TTC549 (cell line): ENCODE measurements around the gene MRPL10.

Source experiments
- FAIRE-seq: peaks from 2 replicates; lab custom pipeline; 2012; peaks lifted over from hg19 to GRCh38; lab: Jason Lieb, UNC

MRPL10 gene

DNA sequence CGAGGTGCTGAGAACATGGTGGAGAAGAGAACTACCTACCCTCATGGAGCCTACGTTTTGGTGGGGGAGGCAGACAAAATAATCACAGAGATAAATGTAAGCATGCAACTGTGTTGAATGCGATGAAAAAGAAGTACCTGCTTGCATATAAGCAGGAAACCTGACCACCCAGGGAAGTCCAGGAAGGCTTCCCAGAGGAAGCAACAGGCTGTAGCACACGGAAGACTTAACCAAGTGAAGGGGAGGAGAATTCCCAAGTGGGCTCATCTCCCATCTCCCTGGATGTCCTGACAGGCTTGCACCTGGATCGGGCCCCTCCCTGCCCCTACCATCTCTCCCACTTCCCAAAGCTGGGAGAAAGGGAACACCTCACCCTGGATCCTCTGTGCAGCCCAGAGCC, 7.7 kb upstream of the MRPL10 start:
- no peak for FAIRE-seq

DNA sequence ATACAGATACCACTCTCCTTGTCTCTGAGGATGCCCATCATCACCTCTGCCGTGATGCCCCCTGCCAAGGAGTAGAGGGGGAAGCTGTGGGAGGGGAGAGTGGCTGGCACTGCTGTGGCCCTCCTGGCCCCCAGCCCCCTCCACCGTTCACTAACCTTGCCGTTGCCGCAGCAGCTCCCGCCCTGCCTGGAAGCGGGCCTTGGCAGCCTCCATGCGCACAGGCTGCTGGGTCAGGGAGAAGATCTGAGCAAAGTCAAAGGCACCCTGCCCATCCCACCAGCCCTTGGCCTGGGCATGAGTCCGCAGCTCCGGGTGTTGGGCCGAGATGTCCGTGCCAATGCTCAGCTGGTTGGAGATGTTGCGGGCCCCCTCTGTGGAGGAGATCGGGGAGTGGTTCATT, 7.3 kb upstream of the MRPL10 start:
- FAIRE-seq = no peak

DNA sequence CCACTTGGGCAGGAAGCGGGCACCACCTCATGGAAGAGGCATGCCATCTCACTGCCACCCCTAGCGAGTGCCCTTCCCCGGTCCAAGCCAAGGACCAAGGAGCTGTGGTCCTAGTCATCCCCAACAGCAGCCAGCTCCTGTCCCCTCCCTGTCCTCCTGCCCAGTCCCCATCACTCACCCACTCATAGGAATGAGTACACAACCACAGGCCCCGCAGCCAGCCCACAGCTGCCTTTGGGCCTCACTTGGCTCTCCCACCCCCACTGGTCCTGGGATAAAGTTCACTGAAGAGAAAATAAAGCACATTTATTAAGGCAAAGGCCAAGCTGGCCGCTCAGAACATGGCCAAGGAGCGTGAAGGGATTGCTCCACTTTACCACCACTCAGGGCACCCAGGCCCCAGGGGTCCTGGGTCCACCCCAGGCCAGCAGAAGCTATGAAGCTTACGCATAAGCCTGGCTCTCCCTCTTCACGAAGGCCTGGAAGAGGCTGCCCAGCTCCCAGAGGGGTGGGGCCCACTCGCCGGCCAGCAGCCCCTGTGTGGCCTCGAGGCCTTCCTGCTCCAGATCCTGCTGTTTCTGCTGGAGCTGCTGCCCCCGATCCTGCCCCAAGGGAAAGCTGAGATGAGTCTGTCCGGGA, 6.2 kb upstream of the MRPL10 start:
- FAIRE-seq = no peak

DNA sequence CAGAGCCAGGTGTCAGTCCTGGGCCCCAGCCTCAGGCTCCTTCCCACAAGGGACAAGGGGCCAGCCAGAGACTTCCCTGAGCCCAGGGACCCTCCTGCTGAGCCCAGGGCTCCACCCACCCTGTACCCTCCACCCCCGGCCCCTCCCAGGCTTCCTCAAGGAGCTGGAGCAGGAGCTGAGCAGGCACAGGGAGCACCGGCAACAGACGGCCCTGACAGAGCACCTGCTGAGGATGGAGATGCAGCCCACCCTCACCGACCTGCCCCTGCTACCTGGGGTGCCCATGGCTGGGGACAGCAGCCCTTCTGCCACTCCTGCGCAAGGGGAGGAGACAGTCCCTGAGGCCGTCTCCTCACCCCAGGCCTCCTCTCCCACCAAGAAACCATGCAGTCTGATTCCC, 5.3 kb upstream of the MRPL10 start:
- no peak for FAIRE-seq

DNA sequence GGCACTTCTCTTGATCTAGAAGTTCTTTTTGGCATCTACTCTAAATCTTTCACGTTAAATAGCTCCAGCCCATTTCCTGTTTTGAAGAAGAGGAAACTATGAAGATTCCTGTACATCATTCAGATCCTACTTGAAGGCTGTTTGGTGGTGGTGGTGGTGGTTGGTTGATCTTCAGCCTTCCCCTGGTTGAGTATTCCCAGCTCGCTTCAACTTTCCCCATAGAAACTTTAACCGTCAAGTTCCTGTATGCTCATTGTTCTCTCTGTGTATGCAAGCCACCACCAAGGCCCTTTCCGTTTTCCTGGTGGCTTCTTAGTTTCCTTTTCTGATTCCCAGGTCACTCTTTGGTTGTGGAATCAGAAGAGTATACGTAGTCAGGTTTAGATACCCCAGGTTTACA, 3.4 kb upstream of the MRPL10 start:
- no peak for FAIRE-seq

GRCh38 chr17:47831934-47832327, 590 bp upstream of the MRPL10 start:
- no peak for FAIRE-seq

GRCh38 chr17:47830396-47831002, 842 bp downstream of the MRPL10 start:
- no peak for FAIRE-seq

DNA sequence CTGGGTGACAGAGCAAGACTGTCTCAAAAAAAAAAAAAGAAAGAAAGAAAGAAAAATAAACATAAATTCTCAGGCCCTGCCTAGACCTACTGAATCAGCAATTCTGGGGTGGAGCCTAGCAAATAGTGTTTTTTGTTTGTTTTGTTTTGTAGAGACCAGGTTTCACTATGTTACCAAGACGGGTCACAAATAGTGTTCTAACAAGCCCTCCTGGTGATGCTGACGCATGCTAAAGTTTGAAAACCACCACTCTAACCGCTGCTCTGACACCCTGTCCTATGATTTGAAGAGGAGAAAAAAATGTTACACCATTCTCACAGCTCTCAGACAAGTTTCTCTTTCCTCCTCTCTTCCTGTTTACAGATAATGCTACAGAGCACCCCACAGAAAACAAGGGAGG, 1.5 kb downstream of the MRPL10 start:
- no peak for FAIRE-seq

GRCh38 chr17:47823519-47823918, 7.8 kb downstream of the MRPL10 start:
- FAIRE-seq = no peak

GRCh38 chr17:47822785-47823184, 8.6 kb downstream of the MRPL10 start:
- no peak for FAIRE-seq

GRCh38 chr17:47821424-47822391, 9.6 kb downstream of the MRPL10 start, which contains the start of gene OSBPL7:
TSS of gene OSBPL7 (minus strand) at chr17:47821794. CDS start at chr17:47820278, 1,516 bp downstream.
- FAIRE-seq = no peak

DNA sequence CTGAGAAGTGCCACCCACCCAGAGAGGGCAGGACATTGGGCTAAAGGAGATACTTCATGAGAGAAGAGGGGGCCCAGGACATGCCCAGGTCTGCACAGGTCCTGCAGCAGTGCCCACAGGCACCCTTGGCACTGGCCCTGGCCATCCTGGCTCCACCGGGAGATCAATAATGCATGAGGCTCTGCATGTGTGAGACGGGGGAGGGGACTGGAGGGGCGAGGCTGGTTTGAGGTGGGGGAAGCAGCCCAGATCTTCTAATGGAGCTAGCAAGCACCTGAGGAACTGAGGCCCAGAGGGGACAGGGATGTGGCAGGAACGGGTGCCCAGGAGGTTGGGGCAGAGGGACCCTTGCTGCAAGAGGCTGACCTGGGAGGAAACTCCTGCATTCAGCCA, 10.3 kb downstream of the MRPL10 start:
- FAIRE-seq = no peak

DNA sequence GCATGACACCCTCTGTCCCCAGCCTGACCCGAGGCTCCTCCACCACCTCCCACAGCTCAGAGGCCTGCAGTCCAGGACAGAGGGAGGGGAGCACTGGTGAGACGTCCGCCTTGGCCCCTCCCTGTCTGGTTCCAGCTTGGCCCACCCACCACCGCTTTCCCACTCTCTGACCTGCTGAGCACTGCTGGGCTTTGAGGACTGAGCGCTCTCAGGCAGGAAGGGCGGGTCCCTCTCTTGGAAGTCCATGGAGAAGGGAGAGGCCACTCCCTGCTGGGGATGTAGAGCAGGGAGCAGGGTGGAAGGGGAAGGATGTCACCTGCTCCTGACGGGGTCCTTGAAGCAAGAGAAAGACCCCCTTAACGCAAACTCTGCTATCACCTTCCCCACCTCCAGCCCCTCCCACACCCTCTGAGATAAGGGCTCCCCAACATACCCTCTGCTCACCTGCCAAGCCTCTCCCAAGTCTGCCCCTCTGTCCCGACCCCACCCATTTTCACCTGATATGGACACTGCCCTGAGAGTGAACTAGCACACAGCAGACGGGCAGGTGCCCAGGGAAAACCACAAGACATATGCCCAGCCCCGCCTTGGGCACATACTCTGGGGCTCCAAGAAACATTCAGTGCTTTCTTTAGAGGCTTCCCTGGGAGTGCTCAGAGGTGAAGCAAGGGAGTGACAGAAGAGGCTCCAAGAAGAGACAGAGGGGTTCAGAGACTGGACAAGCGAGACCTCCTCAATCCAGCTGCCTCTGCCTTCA, 11.1 kb downstream of the MRPL10 start:
- no peak for FAIRE-seq

- FAIRE-seq = no peak
These were observed 11.9 kb downstream of the MRPL10 start for GRCh38 chr17:47819475-47819874.

DNA sequence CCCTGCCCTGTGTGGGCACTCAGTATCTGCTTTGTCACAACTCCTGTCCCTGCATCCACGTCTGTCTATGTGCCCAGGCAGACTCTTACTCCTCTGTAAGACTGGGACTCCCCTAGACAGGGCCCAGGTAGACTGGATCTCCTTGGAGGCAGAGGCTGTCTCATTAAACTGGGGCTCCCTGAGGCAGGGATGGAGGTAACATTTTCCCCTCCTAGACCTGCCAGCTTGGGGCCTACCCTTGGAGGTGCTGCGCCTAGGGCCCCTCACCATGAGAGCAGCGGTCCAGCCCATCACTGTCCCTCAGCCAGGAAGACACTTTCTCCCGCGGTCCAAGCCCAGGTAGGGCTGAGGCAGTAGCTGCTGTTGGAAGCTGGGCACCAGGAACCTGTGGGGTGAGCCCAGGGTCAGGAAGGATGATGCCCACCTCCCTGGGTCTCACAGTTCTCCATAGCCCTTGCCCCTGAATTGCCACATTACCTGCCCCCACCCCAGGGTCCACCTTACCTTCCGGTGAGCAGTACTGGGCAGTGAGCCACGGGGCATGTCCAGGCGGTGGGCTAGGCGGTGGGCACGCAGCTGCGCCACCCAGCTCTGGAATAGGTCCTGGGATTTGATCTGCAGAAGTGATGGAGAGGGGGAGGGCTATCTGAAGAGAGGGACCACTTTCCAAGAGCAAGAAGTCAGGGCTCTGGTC, 13.2 kb downstream of the MRPL10 start:
- no peak for FAIRE-seq

GRCh38 chr17:47816947-47817346, 14.4 kb downstream of the MRPL10 start:
- no peak for FAIRE-seq

- FAIRE-seq = no peak
These were observed 15.1 kb downstream of the MRPL10 start for GRCh38 chr17:47816111-47816735.

DNA sequence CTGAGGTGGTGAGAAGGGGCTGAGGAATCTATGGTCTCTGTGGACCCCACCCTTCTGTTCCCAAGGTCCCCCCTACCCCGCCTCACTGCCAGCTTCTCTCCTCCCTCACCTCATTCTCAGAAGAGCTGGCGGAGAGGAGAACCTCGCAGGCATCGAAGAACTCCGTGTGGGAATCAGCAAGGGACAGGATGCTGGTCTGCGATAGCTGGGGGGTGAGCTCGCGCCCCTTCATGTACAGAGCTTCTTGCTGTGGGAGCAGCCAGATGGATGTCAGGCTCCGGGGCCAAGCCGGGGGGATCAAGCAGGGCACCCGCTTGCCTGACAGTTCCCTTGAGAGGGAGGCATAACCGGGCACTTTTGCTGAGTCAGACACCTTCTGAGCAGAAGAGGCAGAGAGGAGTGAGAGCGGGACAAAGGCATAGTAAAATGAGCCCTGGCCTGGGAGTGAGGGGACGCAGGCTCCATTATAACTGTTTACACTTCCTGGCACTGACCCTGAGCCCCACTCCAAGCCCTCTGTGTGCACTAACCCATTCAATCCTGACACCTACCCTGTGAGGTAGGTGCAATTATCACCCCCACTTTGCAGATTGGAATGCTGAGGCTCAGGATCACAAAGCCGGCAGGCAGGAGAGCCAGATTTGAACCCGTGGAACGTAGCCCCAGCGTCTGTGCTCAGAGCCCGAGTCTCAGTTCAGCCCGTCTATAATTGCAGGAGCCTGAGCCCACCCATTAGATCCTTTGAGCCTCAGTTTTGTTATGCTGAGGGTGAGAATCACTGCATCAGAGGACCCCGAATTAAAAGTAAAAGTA, 16.0 kb downstream of the MRPL10 start:
- FAIRE-seq = no peak

- no peak for FAIRE-seq
These were observed 17.8 kb downstream of the MRPL10 start for GRCh38 chr17:47813512-47814031.

GRCh38 chr17:47813077-47813476, 18.3 kb downstream of the MRPL10 start:
- FAIRE-seq = no peak
